Coronary artery (tissue), 2 donors: Measurements from ENCODE around the gene CDKN1A.

ENCODE experiments used
- DNase-seq: peaks from one replicate; pipeline ENCODE4 v3.0.0-alpha.2; 2017; ENCODE audit warnings: low spot score
- H3K27ac ChIP-seq, 2 donors: fragments of 200-600 bp; sonication (generic); one replicate each; pipeline ENCODE4 v1.5.1; 2016 to 2019
- H3K4me3 ChIP-seq: fragments of 200-600 bp; sonication (generic); 2 replicates; pipeline ENCODE4 v1.5.1; 2016; ENCODE audit warnings: mild to moderate bottlenecking, moderate library complexity
- TF ChIP-seq, protein P1 (sequence below): fragments of 200-600 bp; sonication (generic); IDR thresholded peaks from one replicate; pipeline ENCODE4 v1.5.1; 2019; ENCODE audit warnings: antibody characterized with exemption

The CDKN1A gene

DNA sequence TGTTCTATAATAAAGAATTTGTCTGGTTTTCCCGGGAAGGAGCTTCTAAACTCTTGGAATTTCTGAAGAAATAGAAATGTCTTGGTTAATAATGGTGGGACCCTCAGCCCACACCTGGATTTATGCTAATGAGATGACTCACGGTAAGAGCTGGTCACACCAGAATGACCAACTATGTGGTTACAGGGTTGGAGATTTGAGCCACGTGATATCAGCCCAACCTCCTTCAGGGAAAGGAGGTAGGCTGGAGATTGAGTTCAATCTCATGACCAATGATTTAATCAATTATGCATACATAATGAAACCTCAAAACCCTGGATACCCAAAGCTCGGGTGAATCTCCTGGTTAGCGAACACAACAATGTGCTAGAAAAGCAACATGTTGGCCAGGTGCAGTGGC is 22.1 kb upstream of the CDKN1A start:
- TF ChIP-seq, protein P1, sequence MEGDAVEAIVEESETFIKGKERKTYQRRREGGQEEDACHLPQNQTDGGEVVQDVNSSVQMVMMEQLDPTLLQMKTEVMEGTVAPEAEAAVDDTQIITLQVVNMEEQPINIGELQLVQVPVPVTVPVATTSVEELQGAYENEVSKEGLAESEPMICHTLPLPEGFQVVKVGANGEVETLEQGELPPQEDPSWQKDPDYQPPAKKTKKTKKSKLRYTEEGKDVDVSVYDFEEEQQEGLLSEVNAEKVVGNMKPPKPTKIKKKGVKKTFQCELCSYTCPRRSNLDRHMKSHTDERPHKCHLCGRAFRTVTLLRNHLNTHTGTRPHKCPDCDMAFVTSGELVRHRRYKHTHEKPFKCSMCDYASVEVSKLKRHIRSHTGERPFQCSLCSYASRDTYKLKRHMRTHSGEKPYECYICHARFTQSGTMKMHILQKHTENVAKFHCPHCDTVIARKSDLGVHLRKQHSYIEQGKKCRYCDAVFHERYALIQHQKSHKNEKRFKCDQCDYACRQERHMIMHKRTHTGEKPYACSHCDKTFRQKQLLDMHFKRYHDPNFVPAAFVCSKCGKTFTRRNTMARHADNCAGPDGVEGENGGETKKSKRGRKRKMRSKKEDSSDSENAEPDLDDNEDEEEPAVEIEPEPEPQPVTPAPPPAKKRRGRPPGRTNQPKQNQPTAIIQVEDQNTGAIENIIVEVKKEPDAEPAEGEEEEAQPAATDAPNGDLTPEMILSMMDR = no peak
- DNase-seq = no peak
- Histone ChIP-seq H3K27ac (no peak overlapping the region), H3K4me3 (no peak overlapping the region)

DNA sequence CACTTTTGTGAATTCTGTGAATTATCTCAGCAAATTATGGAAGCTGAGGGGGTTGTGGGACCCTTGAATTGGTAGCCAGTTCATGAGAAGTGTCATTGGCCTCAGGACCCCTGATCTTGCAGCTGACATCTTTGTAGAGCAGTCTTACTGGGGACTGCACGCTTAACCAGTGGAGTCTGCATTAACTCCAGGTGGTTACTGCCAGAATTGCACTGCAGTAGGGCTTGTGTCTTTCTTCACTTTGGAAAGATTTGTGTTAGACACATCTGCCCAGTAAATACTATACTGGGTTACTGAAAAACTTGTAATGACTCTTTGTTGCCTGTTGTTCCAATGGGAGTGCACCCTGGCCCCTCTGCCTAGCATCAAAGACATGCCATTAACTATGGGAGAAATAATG is 21.2 kb upstream of the CDKN1A start:
- Histone ChIP-seq H3K27ac (no peak overlapping the region), H3K4me3 (no peak overlapping the region)
- TF ChIP-seq, protein P1 = no peak
- DNase-seq = no peak

DNA sequence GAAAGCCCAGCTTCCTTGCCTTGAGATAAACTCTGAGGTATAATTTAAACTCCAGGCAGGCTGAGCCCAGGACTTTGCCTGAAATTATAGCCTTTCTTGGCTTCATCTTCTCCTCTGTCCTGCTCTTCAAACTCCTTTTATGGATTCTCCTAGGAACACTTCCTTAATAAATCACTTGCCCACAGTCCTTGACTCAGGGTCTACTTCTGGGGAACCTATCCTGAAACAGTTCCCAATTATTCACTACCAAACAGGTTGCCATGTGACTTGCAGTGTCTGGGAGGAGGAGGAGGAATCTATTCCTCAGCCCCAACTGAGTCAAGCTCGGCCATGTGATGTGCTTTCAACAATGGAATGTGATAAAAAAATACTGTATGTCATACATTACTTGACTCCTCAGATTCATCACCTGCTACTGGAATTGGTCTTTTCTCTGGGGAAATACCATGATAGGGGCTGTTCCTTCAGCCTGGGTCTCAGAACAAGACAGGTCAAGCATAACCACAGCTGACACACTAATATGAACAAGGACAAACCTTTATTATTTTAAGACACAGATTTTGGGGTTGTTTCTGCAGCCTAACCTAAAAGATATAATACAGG is 20.5 kb upstream of the CDKN1A start:
- Histone ChIP-seq H3K4me3 (no peak overlapping the region), H3K27ac (no peak overlapping the region)
- no peak for DNase-seq
- TF ChIP-seq, protein P1 = no peak

DNA sequence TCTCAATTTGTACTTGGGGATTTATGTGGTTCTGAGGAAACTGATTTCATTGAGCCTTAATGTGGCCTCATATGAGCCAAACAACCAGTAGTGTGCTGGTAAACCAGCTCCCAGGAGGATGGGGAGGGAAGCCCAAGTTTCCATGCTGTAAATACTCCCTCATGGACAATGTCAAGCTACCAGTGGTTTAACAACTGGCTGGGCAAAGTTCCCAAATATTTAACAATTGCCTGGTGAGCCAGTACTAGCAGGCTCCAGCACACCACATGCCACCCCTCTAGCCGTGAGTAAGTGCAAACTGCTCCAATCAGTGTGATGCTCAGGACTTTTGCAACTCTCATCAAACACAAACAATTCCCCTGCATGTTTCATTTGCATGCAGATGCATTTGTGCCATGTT is 19.2 kb upstream of the CDKN1A start:
- no peak overlapping the region for H3K27ac ChIP-seq
- TF ChIP-seq, protein P1 = no peak
- H3K4me3 ChIP-seq = no peak overlapping the region
- no peak for DNase-seq

DNA sequence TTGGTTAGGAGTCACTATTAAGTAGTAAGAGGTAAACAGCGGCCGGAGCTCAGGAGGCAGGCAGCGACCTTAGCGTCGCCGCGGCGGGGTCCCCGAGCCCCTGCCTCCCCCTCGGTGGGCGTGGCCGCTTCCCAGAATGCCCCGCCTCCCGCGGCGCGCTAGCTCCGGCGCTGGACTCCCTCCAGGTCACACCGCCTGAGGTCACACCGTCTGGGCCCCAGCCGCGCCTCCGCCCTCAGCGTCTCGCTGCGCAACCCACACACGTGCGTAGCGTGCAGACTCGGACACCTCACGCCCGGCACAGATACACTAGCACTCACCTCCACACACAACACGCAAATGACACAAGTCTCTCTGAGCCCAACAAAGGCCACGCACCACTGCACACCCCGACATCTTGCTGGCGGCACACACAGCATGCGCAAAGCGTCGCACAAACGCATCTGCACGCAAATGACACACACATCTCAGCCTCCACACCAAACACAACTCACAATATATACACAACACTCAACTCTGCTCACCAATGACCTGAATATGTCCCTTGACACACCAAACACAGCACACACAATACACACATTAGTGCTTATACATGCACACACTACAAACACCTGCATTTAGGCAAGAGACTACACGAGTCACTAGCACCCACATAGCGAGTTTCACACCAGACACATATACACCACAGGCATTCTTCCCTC is 17.6 kb upstream of the CDKN1A start:
- TF ChIP-seq, protein P1 = no peak
- H3K4me3 ChIP-seq = peak overlapping the region; percentile 62
- no peak for DNase-seq
- no peak overlapping the region for H3K27ac ChIP-seq

DNA sequence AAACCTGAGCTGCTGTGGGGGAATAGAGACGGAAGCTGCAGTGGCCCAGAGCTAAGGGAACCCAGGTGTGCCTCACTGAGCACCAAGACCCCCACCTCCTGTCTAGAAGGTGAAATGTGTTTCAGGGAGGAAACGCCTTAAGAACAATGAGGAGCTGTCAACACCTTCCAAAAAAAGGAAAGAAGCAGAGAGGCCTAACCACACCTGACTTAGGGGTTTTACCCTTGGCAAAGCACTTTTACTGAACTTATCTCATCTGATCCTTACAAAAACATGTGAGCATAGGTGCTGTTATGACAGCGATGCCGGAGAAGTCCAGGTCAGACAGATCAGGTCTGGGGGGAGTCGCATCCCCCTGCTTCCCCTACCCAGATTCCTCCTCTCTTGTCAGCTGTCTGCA is 16.1 kb upstream of the CDKN1A start:
- Histone ChIP-seq H3K4me3 (no peak overlapping the region), H3K27ac (no peak overlapping the region)
- no peak for DNase-seq
- TF ChIP-seq, protein P1 = no peak

DNA sequence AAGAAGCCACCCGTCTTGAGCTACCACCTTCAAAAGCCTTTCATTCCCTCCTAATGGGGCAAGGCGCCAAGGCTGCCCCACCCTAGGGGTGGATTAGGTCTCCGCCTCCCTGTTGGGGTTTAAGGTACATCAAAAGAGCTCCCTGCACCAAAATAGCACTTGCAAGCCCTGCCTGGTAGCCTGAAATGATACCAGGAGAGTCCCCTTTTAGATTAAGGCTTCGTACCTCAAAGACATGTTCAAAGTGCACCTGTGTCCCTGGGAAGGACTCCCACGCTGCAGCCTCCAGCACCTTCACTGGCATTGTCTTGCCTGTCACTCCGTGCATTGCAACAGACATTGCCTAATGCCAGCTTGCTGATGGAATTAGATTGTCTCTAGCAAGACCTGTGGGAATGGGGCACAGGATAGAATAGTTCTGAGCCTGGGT is 15.7 kb upstream of the CDKN1A start:
- DNase-seq = no peak
- H3K27ac ChIP-seq = no peak overlapping the region
- TF ChIP-seq, protein P1 = no peak
- no peak overlapping the region for H3K4me3 ChIP-seq
